ENCODE results near the gene MADCAM1.

GRCh38 chr19:461721-462551 lies 34.4 kb upstream of the MADCAM1 start:
- TF ChIP-seq POLR2AphosphoS5 (IDR thresholded peaks at IDR 0.05; ENCODE audit: low read length) (no peak), RCOR1 (conservative IDR thresholded peaks at IDR 0.05; ENCODE audit: low read depth, low read length) (no peak), NFIC (IDR thresholded peaks at IDR 0.05; ENCODE audit: low read depth, low read length) (no peak), CTCF (IDR thresholded peaks at IDR 0.05 in 2 of 3, conservative IDR thresholded peaks at IDR 0.05 in 1 of 3; ENCODE audit: control insufficient read depth in 2 of 3, extremely low read depth in 1 of 3, insufficient read depth in 1 of 3, low read depth in 3 of 3, low read length in 3 of 3) (no peak), MTA2 (IDR thresholded peaks at IDR 0.05; ENCODE audit: low read depth) (no peak), ZZZ3 (IDR thresholded peaks at IDR 0.05; ENCODE audit: control insufficient read depth, insufficient read length, low read depth) (no peak), CREB1 (IDR thresholded peaks at IDR 0.05; ENCODE audit: low read depth) (no peak), MXI1 (IDR thresholded peaks at IDR 0.05; ENCODE audit: low read depth, low read length) (no peak), SUZ12 (IDR thresholded peaks at IDR 0.05; ENCODE audit: unreplicated experiment) (no peak), EGR1 (IDR thresholded peaks at IDR 0.05; ENCODE audit: borderline replicate concordance in 1 of 2, low read depth in 2 of 2, low read length in 2 of 2) (no peak)
